ENCODE data around the gene CTSH.

DNA sequence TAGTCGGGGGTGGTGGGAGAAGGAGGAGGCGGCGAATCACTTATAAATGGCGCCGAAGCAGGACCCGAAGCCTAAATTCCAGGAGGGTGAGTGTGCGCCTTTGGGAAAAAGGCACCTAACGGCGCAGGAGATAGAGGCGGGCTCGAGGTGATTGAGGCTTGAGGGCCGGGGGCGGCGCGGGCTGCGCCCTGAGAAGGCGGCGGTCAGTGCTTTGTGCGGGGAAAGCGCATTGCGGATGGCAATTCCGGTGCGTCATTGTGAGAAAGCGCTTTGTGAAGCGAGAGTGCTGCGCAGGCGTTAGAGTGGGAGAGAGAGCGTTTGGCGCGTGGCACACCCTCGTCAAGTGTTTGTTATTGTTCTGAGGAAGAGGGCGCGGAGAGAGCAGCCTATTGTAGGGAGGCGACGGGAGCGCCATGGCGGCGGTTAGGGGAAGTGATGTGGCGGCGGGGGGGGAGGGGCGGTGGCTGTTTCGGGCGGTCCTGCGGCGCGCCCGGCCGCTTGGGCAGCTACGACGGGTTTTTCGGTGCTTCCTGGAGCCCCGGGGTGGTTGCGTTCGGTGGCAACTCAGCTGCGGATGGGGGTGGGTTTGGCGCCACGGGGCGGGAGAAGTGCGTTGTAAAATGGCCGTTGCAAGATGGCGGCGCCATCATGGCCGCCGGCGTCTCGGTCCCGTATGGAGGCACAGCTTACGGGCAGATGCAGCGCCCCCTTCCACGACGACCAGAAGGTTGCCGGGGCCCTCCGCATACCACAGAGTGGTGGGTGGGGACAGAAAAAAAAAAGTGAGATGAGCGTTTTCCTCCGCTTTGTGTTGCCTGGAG lies 71.7 kb downstream of the CTSH start:
- TF ChIP-seq, protein P1, sequence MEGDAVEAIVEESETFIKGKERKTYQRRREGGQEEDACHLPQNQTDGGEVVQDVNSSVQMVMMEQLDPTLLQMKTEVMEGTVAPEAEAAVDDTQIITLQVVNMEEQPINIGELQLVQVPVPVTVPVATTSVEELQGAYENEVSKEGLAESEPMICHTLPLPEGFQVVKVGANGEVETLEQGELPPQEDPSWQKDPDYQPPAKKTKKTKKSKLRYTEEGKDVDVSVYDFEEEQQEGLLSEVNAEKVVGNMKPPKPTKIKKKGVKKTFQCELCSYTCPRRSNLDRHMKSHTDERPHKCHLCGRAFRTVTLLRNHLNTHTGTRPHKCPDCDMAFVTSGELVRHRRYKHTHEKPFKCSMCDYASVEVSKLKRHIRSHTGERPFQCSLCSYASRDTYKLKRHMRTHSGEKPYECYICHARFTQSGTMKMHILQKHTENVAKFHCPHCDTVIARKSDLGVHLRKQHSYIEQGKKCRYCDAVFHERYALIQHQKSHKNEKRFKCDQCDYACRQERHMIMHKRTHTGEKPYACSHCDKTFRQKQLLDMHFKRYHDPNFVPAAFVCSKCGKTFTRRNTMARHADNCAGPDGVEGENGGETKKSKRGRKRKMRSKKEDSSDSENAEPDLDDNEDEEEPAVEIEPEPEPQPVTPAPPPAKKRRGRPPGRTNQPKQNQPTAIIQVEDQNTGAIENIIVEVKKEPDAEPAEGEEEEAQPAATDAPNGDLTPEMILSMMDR (IDR thresholded peaks at IDR 0.05): peak in 2 of 4 experiments; percentile 7 to 31
- peak; percentile 70 for TF ChIP-seq POLR2A (IDR thresholded peaks at IDR 0.05)

Data from prostate gland (tissue), 2 donors.